GM12878 (cell line): Measurements from ENCODE around the gene PHF20. TPM values are rescaled to one million over a fixed set of nuclear protein-coding genes. Genes with fewer than 3 reads are reported as not detected.
A peak's percentile ranks its signal among the peaks of the same experiment; 100 is the strongest.

Source experiments
- BACH1 ChIP-seq: fragments of 450-650 bp; IDR thresholded peaks from 2 replicates; pipeline ENCODE4 v1.6.1; 2017; ENCODE audit warnings: mild to moderate bottlenecking, borderline replicate concordance
- CHD1 ChIP-seq: IDR thresholded peaks from 2 replicates; pipeline ENCODE4 v1.6.1; 2012; ENCODE audit warnings: low read depth, low read length, improper control_type of control experiment
- CTCF ChIP-seq, 3 experiments: IDR thresholded peaks in 2 of 3; conservative IDR thresholded peaks in 1 of 3; 2 replicates each; pipeline ENCODE4 v1.5.1; 2011; ENCODE audit warnings: low read depth in 3 of 3, low read length in 3 of 3, mild to moderate bottlenecking in 3 of 3, control low read depth in 2 of 3, moderate library complexity in 2 of 3, inconsistent platforms in 1 of 3, mixed read lengths in 1 of 3; ENCODE audit not compliant: control insufficient read depth in 2 of 3, insufficient read depth in 1 of 3; ENCODE audit errors: extremely low read depth in 1 of 3
- HDAC6 ChIP-seq: fragments of 200-600 bp; sonication (generic); IDR thresholded peaks from one replicate; pipeline ENCODE4 v1.8.0; 2017; ENCODE audit warnings: antibody characterized with exemption; ENCODE audit not compliant: unreplicated experiment
- IKZF1 ChIP-seq: fragments of 450-650 bp; conservative IDR thresholded peaks from 2 replicates; pipeline ENCODE4 v1.6.1; 2017; ENCODE audit warnings: antibody characterized with exemption, mild to moderate bottlenecking
- JUNB ChIP-seq: IDR thresholded peaks from 2 replicates; pipeline ENCODE4 v1.6.1; 2016; ENCODE audit warnings: antibody characterized with exemption, mild to moderate bottlenecking
- KLF5 ChIP-seq: fragments of 450-650 bp; IDR thresholded peaks from 2 replicates; pipeline ENCODE4 v1.6.1; 2014; ENCODE audit warnings: mild to moderate bottlenecking; ENCODE audit not compliant: partially characterized antibody
- MEF2B ChIP-seq: fragments of 450-650 bp; IDR thresholded peaks from 2 replicates; pipeline ENCODE4 v1.6.1; 2018; ENCODE audit warnings: mild to moderate bottlenecking, moderate library complexity; ENCODE audit not compliant: partially characterized antibody, poor library complexity, severe bottlenecking
- MXI1 ChIP-seq: fragments of 150-350 bp; IDR thresholded peaks from 2 replicates; pipeline ENCODE4 v1.6.1; 2011; ENCODE audit warnings: low read depth, mild to moderate bottlenecking, inconsistent platforms, low read length, improper control_type of control experiment
- NFYB ChIP-seq: IDR thresholded peaks from 2 replicates; pipeline ENCODE4 v1.6.1; 2011; ENCODE audit warnings: low read depth, mild to moderate bottlenecking, low read length, improper control_type of control experiment, moderate library complexity; ENCODE audit not compliant: insufficient read depth
- PAX8 ChIP-seq: fragments of 450-650 bp; IDR thresholded peaks from 2 replicates; pipeline ENCODE4 v1.6.1; 2017; ENCODE audit warnings: mild to moderate bottlenecking, moderate library complexity
- RAD21 ChIP-seq: IDR thresholded peaks from 2 replicates; pipeline ENCODE4 v1.6.1; 2011; ENCODE audit warnings: mild to moderate bottlenecking, low read depth, low read length, moderate library complexity; ENCODE audit not compliant: insufficient read depth
- SIX5 ChIP-seq: IDR thresholded peaks from 2 replicates; pipeline ENCODE4 v1.6.1; 2011; ENCODE audit warnings: mild to moderate bottlenecking, low read depth, low read length, moderate library complexity; ENCODE audit not compliant: severe bottlenecking
- TBL1XR1 ChIP-seq: IDR thresholded peaks from 2 replicates; pipeline ENCODE4 v1.6.1; 2012; ENCODE audit warnings: low read depth, low read length, improper control_type of control experiment
- USF1 ChIP-seq: IDR thresholded peaks from 2 replicates; pipeline ENCODE4 v1.6.1; 2011; ENCODE audit warnings: borderline replicate concordance, low read depth, mild to moderate bottlenecking, moderate library complexity, mixed read lengths, low read length; ENCODE audit not compliant: insufficient read depth; ENCODE audit errors: extremely low read length
- ZNF274 ChIP-seq: IDR thresholded peaks from one replicate; pipeline ENCODE4 v1.8.0; 2011; ENCODE audit not compliant: insufficient read length, insufficient read depth
- polyA plus RNA-seq, 11 experiments: library from polyadenylated mRNA; depleted of rRNA in 4 of 11; unstranded in 6 of 11; stranded (reverse) in 5 of 11; fragments of >200 nt; fragmentation: Nextera tagmentation in 4 of 11; fragmentation: Illumina TruSeq in 1 of 11; extraction: Ambion mirVana in 4 of 11; extraction: Trizol in 1 of 11; gene quantifications; 1 replicate in 1 of 11; 2 replicates in 10 of 11; pipeline versions ENCODE4 v1.2.1 to v1.2.3, GENCODE V29; 2011 to 2016; ENCODE audit warnings: inconsistent platforms in 2 of 11, missing spikeins in 2 of 11, low read depth in 1 of 11
- total RNA-seq, 4 experiments: library from RNA; depleted of rRNA in 3 of 4; stranded (reverse); fragments of >200 nt in 3 of 4; fragmentation: Illumina TruSeq in 1 of 4; extraction: Trizol in 1 of 4; gene quantifications; 2 replicates each; pipeline versions ENCODE4 v1.2.1 to v1.2.3, GENCODE V29; 2013 to 2021
- TF ChIP-seq, protein P1 (sequence below): IDR thresholded peaks from 2 replicates; pipeline ENCODE4 v1.6.1; 2011; ENCODE audit warnings: low read depth, low read length, improper control_type of control experiment, borderline replicate concordance
- TF ChIP-seq, protein P2 (sequence below): IDR thresholded peaks from 2 replicates; pipeline ENCODE4 v1.6.1; 2012; ENCODE audit warnings: improper control_type of control experiment, low read depth, low read length; ENCODE audit not compliant: insufficient replicate concordance

PHF20 gene
- total and polyA plus RNA-seq, 10 of the 15 experiments (the other 5 are each of a cell fraction or from before 2014, with no cell fraction given): 31.6 to 91.2 (median 46.8) TPM

DNA sequence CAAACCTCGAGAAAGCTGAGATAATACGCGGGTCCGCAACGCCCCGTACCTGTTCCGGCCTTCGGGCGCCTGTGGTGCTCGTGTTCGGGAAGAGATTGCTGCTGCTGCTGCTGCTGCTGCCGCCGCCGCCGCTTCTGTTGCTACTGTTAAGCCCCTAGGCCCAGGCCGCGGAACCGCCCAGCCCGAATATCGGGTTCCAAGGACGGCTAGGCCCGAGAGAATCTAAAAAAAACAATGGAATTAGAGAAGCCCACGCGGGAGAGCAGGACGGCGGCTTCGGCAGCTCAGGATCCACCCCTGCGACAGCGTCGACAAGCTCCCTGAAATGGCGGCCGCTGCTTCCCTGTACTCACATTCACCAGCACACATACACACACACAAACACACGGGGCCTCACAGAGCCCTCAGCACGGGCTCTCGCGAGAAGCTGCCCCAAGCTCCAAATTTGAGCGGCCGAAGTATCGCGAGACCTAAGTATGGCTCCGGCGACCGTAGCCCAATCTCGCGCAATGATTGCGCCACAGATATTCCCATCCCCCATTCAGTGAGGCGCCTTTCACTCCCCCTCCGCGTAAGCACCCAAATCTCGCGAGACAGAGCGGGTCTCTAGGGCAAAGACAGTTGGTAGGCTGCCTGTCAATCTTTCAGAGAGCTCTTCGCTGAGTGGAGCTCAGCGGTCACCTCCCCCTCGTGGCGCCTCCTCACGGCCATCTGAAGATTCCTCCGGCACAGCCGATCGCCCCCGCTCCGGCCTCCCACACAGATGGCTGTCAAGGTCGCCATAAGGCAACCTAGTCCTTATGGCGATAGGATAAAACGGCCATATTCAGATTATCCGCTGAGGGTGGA is 29.7 kb upstream of the PHF20 start, which contains the start of gene RBM39 (continued):
- TF ChIP-seq MEF2B (peak; percentile 92), CTCF (IDR thresholded peaks at IDR 0.05 in 2 of 3, conservative IDR thresholded peaks at IDR 0.05 in 1 of 3; ENCODE audit: control insufficient read depth in 2 of 3, extremely low read depth in 1 of 3, insufficient read depth in 1 of 3, low read depth in 3 of 3, low read length in 3 of 3) (peak; percentile 12 to 29 (median 18); a peak in 3 of 6 replicates), CHD1 (peak; percentile 82), ZNF274 (no peak), IKZF1 (peak; percentile 54), MXI1 (peak; percentile 95; the same call in 1 of the 2 replicates), TBL1XR1 (peak; percentile 81; the same call in 1 of the 2 replicates), JUNB (no peak; the same call in 1 of the 2 replicates), SIX5 (peak; percentile 45), RAD21 (no peak), KLF5 (peak; percentile 90), NFYB (peak; percentile 94), USF1 (no peak), HDAC6 (peak; percentile 21), BACH1 (peak; percentile 57; the same call in 1 of the 2 replicates), PAX8 (peak; percentile 95)
- TF ChIP-seq, protein P1, sequence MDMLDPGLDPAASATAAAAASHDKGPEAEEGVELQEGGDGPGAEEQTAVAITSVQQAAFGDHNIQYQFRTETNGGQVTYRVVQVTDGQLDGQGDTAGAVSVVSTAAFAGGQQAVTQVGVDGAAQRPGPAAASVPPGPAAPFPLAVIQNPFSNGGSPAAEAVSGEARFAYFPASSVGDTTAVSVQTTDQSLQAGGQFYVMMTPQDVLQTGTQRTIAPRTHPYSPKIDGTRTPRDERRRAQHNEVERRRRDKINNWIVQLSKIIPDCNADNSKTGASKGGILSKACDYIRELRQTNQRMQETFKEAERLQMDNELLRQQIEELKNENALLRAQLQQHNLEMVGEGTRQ: peak; percentile 16; the same call in 1 of the 2 replicates
- TF ChIP-seq, protein P2, sequence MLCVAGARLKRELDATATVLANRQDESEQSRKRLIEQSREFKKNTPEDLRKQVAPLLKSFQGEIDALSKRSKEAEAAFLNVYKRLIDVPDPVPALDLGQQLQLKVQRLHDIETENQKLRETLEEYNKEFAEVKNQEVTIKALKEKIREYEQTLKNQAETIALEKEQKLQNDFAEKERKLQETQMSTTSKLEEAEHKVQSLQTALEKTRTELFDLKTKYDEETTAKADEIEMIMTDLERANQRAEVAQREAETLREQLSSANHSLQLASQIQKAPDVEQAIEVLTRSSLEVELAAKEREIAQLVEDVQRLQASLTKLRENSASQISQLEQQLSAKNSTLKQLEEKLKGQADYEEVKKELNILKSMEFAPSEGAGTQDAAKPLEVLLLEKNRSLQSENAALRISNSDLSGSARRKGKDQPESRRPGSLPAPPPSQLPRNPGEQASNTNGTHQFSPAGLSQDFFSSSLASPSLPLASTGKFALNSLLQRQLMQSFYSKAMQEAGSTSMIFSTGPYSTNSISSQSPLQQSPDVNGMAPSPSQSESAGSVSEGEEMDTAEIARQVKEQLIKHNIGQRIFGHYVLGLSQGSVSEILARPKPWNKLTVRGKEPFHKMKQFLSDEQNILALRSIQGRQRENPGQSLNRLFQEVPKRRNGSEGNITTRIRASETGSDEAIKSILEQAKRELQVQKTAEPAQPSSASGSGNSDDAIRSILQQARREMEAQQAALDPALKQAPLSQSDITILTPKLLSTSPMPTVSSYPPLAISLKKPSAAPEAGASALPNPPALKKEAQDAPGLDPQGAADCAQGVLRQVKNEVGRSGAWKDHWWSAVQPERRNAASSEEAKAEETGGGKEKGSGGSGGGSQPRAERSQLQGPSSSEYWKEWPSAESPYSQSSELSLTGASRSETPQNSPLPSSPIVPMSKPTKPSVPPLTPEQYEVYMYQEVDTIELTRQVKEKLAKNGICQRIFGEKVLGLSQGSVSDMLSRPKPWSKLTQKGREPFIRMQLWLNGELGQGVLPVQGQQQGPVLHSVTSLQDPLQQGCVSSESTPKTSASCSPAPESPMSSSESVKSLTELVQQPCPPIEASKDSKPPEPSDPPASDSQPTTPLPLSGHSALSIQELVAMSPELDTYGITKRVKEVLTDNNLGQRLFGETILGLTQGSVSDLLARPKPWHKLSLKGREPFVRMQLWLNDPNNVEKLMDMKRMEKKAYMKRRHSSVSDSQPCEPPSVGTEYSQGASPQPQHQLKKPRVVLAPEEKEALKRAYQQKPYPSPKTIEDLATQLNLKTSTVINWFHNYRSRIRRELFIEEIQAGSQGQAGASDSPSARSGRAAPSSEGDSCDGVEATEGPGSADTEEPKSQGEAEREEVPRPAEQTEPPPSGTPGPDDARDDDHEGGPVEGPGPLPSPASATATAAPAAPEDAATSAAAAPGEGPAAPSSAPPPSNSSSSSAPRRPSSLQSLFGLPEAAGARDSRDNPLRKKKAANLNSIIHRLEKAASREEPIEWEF: no peak
